H1 (cell line): ENCODE results near the gene PTGES2. TPM values are rescaled to one million over a fixed set of nuclear protein-coding genes. Genes with fewer than 3 reads are reported as not detected.

Experiments
- FOSL1 ChIP-seq: IDR thresholded peaks from 2 replicates; pipeline ENCODE4 v1.6.1; 2011; ENCODE audit warnings: mild to moderate bottlenecking, low read depth, low read length, moderate library complexity; ENCODE audit not compliant: insufficient read depth
- GABPA ChIP-seq: IDR thresholded peaks from 2 replicates; pipeline ENCODE4 v1.6.1; 2011; ENCODE audit warnings: mild to moderate bottlenecking, low read length, moderate library complexity, borderline replicate concordance; ENCODE audit not compliant: insufficient read depth
- KDM1A ChIP-seq: fragments of 200-600, 300-600 bp; sonication (generic); IDR thresholded peaks from 2 replicates; pipeline ENCODE4 v1.7.1; 2016; ENCODE audit warnings: mild to moderate bottlenecking, low read length, borderline replicate concordance
- PHF8 ChIP-seq: fragments of 200-600 bp; sonication (generic); conservative IDR thresholded peaks from 2 replicates; pipeline ENCODE4 v1.7.1; 2012; ENCODE audit warnings: low read depth, mild to moderate bottlenecking, inconsistent platforms, low read length, moderate library complexity
- POU5F1 ChIP-seq: IDR thresholded peaks from 2 replicates; pipeline ENCODE4 v1.6.1; 2011; ENCODE audit warnings: low read depth, mild to moderate bottlenecking, low read length, moderate library complexity
- RXRA ChIP-seq: IDR thresholded peaks from 2 replicates; pipeline ENCODE4 v1.6.1; 2011; ENCODE audit warnings: low read depth, mild to moderate bottlenecking, low read length, moderate library complexity; ENCODE audit not compliant: insufficient read depth
- YY1 ChIP-seq: IDR thresholded peaks from 2 replicates; pipeline ENCODE4 v1.6.1; 2011; ENCODE audit warnings: low read depth, mild to moderate bottlenecking, low read length
- polyA plus RNA-seq, 7 experiments: library from polyadenylated mRNA; depleted of rRNA in 3 of 7; stranded (reverse) in 5 of 7; unstranded in 2 of 7; fragments of >200 nt in 5 of 7; fragments of 200-250 nt in 2 of 7; gene quantifications; 1 replicate in 5 of 7; 2 replicates in 1 of 7; 4 replicates in 1 of 7; pipeline versions ENCODE4 v1.2.1 to v1.2.3, GENCODE V29; 2011 to 2013; ENCODE audit warnings: missing spikeins in 2 of 7, mixed read lengths in 2 of 7
- total RNA-seq: library from RNA; stranded (reverse); fragmentation: NEBNext Ultra II Directional; extraction: Animal tissue kit (Norgen Biotek cat#: 25700); gene quantifications from 2 replicates; pipeline ENCODE4 v1.2.1, GENCODE V29; 2021

Gene PTGES2
- total and polyA plus RNA-seq, 2 of the 8 experiments (the other 6 are each of a cell fraction or from before 2014, with no cell fraction given) = 80.7 to 81.2 TPM

DNA sequence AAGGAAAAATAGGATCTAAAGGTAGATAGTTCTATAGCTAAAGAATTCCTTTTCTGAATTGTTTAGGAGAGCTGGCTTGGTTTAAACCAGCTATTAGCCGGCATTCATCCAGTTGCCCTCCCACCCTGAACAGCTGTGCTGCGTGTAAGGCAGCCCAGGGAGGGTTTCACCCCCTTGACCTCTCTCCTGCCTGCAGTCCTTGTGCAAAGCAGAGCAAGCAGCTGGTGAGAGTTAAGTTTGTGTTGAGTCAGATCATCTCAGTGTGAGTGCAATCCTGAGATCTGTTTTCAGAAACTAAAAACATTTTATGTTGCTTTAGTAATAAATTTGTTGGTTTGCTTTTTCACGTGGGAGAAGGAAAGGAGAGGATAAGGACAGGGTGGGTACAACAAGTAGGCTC is 46.5 kb downstream of the PTGES2 start (continued):
- TF ChIP-seq RXRA (no peak), PHF8 (no peak), KDM1A (no peak), GABPA (no peak), FOSL1 (no peak), YY1 (no peak), POU5F1 (no peak)
- TF ChIP-seq, all 59 proteins: peak for 0
